Muscle layer of duodenum (tissue), 2 donors: Measurements from ENCODE around the gene METAP1D.

ENCODE experiments used
- H3K27ac ChIP-seq: one replicate; pipeline ENCODE4 v1.7.0; 2013; ENCODE audit warnings: mild to moderate bottlenecking, low read length
- H3K27me3 ChIP-seq: one replicate; pipeline ENCODE4 v1.7.0; 2013; ENCODE audit warnings: low read depth, mild to moderate bottlenecking, control low read depth, low read length
- H3K36me3 ChIP-seq, 2 donors: one replicate each; pipeline ENCODE4 v1.7.0; 2013; ENCODE audit warnings: low read length in 2 of 2, control low read depth in 1 of 2, mild to moderate bottlenecking in 1 of 2; ENCODE audit not compliant: insufficient read depth in 2 of 2, control insufficient read depth in 1 of 2
- H3K4me1 ChIP-seq, 2 donors: one replicate each; pipeline ENCODE4 v1.7.0; 2013; ENCODE audit warnings: low read length in 2 of 2, mild to moderate bottlenecking in 2 of 2, control low read depth in 1 of 2, moderate library complexity in 1 of 2; ENCODE audit not compliant: insufficient read depth in 2 of 2, control insufficient read depth in 1 of 2
- H3K4me3 ChIP-seq, 2 donors: one replicate each; pipeline ENCODE4 v1.7.0; 2013; ENCODE audit warnings: low read length in 2 of 2, low read depth in 1 of 2, mild to moderate bottlenecking in 1 of 2
- H3K9me3 ChIP-seq, 2 donors: one replicate each; pipeline ENCODE4 v1.7.0; 2013; ENCODE audit warnings: low read length in 2 of 2, control low read depth in 1 of 2, mild to moderate bottlenecking in 1 of 2; ENCODE audit not compliant: control insufficient read depth in 1 of 2
- donor health status: healthy.

Gene METAP1D

DNA sequence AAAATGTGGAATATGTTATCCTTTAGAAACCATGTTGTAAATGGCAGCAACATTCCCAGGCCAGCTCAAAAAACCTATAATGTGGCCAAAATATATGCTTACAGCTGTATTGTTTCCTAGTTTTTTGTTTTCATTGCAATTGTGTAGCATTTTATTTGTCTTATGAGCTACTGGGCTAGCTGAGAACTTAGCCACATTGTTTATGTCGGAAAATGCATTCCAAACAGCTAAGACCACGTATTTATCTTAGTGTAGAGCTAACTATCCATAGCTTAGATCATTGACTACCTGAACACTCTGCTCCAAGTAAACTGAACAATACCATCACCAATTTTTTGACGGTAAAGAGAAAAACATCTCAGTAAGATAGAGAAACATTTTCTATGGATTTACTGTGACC is 38.4 kb downstream of the METAP1D start:
- no peaks in the 10 kb centered on the region for H3K27me3 ChIP-seq
- H3K27ac ChIP-seq, result no peak overlapping the region
- no peaks in the 10 kb centered on the region for H3K9me3 ChIP-seq
- H3K4me1 ChIP-seq, result no peaks in the 10 kb centered on the region
- H3K4me3 ChIP-seq, result no peak overlapping the region
- H3K36me3 ChIP-seq, result no peaks in the 10 kb centered on the region

DNA sequence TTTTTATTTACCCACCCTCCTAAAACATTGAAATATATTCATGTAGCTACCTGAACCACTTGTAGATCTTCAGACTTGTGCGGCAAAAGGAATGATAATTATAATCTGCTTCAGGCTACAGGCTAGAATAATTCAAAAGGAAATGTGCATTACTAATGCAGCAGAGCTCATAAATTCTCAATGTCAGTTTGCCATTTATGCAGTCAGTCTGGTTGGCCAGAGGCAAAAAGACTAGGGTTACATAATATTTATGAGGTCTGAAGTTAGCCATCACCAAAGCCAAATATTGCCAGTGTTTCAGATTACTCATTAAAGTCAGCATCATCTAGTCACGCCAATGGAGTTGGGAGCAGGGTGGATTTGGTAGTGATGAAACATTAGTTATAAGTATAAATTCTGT is 38.9 kb downstream of the METAP1D start:
- Histone ChIP-seq H3K4me1 (no peaks in the 10 kb centered on the region), H3K9me3 (no peaks in the 10 kb centered on the region), H3K27ac (no peak overlapping the region), H3K27me3 (no peaks in the 10 kb centered on the region), H3K36me3 (no peaks in the 10 kb centered on the region), H3K4me3 (no peak overlapping the region)

DNA sequence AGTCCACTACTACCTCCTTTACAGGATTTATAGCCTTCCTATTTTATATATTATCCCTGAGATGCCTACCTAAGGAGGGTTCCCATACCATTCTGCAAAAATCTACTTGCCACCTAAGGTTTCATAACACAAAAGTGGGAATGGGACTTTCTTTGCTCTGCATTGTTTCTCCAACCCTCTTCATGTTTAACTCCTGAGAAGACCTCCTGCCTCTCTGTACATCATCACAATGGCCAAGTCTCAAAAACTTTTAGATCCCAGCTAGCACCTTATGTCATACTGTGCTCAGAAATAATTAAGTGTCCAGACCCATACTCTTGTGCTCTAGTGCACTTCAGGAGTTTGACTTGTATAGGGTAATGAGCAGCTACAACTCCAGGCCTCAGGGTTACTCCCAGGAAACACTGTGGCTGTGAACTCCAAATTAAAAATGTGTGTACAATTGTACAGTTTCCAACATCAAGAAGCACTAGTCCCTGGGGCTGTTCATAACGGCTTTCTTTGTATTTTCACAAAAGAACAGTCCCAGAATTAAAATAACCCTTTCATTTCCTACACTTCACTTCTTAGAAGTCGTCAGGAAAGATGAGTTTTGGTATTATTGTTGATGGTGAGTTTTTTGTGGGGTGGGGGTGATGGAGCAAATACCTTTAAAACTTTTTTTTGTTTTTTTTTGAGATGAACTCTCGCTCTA is 39.4 kb downstream of the METAP1D start:
- no peaks in the 10 kb centered on the region for H3K9me3 ChIP-seq
- no peaks in the 10 kb centered on the region for H3K27me3 ChIP-seq
- no peaks in the 10 kb centered on the region for H3K4me1 ChIP-seq
- H3K27ac ChIP-seq, result no peak overlapping the region
- H3K36me3 ChIP-seq, result no peaks in the 10 kb centered on the region
- H3K4me3 ChIP-seq, result no peak overlapping the region

- H3K4me3 ChIP-seq, result no peak overlapping the region
- no peaks in the 10 kb centered on the region for H3K4me1 ChIP-seq
- H3K36me3 ChIP-seq, result no peaks in the 10 kb centered on the region
- no peaks in the 10 kb centered on the region for H3K27me3 ChIP-seq
- no peaks in the 10 kb centered on the region for H3K9me3 ChIP-seq
- H3K27ac ChIP-seq, result no peak overlapping the region
These were observed 40.6 kb downstream of the METAP1D start for GRCh38 chr2:172040311-172040710.

GRCh38 chr2:172046080-172046678 is 46.4 kb downstream of the METAP1D start:
- Histone ChIP-seq H3K9me3 (no peaks in the 10 kb centered on the region), H3K4me3 (no peak overlapping the region), H3K27ac (no peak overlapping the region), H3K36me3 (no peaks in the 10 kb centered on the region), H3K27me3 (no peaks in the 10 kb centered on the region), H3K4me1 (no peaks in the 10 kb centered on the region)

GRCh38 chr2:172046866-172047565 is 47.3 kb downstream of the METAP1D start:
- Histone ChIP-seq H3K4me1 (no peaks in the 10 kb centered on the region), H3K9me3 (no peaks in the 10 kb centered on the region), H3K36me3 (no peaks in the 10 kb centered on the region), H3K4me3 (no peak overlapping the region), H3K27ac (no peak overlapping the region), H3K27me3 (no peaks in the 10 kb centered on the region)

DNA sequence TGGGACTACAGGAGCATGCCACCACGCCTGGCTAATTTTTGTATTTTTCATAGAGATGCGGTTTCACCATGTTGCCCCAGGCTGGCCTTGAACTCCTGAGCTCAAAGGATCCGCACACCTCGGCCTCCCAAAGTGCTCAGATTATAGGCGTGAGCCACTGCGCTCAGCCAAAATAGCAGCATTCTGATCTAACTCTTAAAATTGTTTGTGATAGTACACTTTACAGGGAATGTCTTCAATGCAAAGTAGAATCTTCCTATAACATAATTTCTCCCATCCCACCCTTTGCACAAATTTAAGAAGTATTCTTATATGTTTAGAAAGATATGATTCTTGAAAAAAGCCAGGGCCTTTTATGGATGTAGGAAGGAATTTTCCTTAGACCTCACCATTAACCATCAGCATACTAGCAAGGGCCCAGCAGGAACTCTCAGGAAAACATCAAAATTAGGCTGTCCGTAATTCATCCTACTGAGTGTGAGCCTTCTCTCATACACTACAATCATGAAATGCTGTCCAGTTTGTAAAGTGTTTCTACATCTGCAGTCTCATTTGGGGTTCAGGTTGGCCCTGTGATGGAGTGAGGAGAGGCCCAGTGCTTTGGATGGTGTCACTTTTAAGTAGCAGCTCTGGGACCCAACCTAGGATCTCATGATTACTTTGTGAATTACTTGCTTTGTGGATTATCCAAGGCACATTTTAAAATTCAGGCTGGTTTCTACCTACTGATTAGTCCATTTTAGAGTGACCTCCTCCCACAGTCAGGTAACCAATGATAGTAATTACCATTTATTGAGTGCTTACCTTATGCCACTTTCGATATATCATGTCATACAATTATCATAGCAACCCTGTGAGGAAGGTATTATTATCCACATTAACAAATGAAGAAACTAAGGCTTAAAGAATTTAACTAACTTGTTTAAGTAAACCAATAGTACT is 48.1 kb downstream of the METAP1D start:
- no peaks in the 10 kb centered on the region for H3K9me3 ChIP-seq
- H3K4me1 ChIP-seq, result no peaks in the 10 kb centered on the region
- no peaks in the 10 kb centered on the region for H3K27me3 ChIP-seq
- no peak overlapping the region for H3K27ac ChIP-seq
- H3K4me3 ChIP-seq, result no peak overlapping the region
- H3K36me3 ChIP-seq, result no peaks in the 10 kb centered on the region

DNA sequence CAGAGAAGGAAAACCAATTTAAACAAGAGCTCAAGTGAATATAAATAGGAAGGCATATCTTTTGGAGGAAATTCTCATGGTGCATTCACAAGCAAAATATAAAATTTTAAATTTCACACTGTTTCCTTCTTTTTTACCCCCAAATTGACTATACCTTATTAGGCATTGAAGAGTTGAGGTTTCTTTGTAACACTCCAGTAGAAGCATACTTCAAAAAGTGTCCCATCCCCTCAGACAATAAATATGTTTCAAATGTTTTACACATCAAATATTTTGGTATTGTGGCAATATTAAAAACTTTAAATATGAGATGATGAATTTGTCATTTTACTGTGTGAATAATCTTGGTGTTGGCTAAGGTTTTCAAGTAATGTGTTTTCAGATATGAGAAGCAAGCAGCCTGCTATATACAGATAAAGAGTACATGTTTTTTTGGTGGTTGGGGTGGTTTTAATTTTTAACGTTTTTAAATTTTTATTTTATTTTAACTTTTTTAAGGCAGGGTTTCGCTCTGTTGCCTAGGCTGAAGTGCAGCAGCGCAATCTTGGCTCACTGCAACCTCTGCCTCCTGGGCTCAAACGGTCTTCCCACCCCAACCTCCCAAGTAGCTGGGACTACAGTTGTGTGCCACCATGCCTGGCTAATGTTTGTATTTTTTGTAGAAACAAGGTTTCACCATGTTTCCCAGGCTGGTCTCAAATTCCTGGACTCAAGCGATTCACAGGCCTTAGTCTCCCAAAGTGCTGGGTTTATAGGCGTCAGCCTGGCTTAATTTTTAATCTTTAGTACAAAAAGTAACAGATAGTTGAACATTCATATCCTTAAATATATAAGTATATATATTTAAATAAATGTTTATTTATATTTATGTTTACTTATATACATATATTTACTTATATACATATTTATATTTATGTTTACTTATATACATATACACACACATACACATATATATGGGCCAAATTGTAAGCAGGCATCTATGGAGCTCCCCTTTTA is 49.1 kb downstream of the METAP1D start:
- H3K27me3 ChIP-seq, result no peaks in the 10 kb centered on the region
- no peak overlapping the region for H3K27ac ChIP-seq
- no peak overlapping the region for H3K4me3 ChIP-seq
- H3K9me3 ChIP-seq, result no peaks in the 10 kb centered on the region
- no peaks in the 10 kb centered on the region for H3K36me3 ChIP-seq
- H3K4me1 ChIP-seq, result no peaks in the 10 kb centered on the region

- H3K27me3 ChIP-seq, result no peaks in the 10 kb centered on the region
- no peaks in the 10 kb centered on the region for H3K9me3 ChIP-seq
- H3K4me3 ChIP-seq, result no peak overlapping the region
- H3K36me3 ChIP-seq, result no peaks in the 10 kb centered on the region
- H3K4me1 ChIP-seq, result no peaks in the 10 kb centered on the region
- H3K27ac ChIP-seq, result no peak overlapping the region
These were observed 49.9 kb downstream of the METAP1D start for GRCh38 chr2:172049567-172050120.

- Histone ChIP-seq H3K4me3 (no peak overlapping the region), H3K27ac (no peak overlapping the region), H3K27me3 (no peaks in the 10 kb centered on the region), H3K36me3 (no peaks in the 10 kb centered on the region), H3K9me3 (no peaks in the 10 kb centered on the region), H3K4me1 (no peaks in the 10 kb centered on the region)
These were observed 50.8 kb downstream of the METAP1D start for GRCh38 chr2:172050479-172051125.
